ENCODE data around the gene AIFM3. TPM values are rescaled to one million over a fixed set of nuclear protein-coding genes. Genes with fewer than 3 reads are reported as not detected.
A peak's percentile ranks its signal among the peaks of the same experiment; 100 is the strongest.

AIFM3 gene
- polyA plus RNA-seq, 2 of the 4 experiments (the other 2 are of a cell fraction) = 1.4 to 3.6 TPM

- CTCF ChIA-PET = interaction anchor here (1.3 to 3.6 kb wide), 2 partner anchors 9 to 12 kb away, joined by 3 to 24 read pairs; no protein-coding TSS in a partner anchor
- Histone ChIP-seq H3K27ac (no peak overlapping the region), H3K4me3 (no peak overlapping the region), H3K4me1 (no peaks in the 10 kb centered on the region), H3K4me2 (no peak overlapping the region), H3K9me3 (peaks cover 8% of the 10 kb centered on the region; the same call in 1 of the 3 replicates)
- POLR2A ChIA-PET = interaction anchor here (1.7 kb wide), 1 partner anchor 9 kb away, joined by 8 read pairs; the partner anchor contains the start of gene LZTR1
- FAIRE-seq (no peak), ATAC-seq (peak in 1 of 2 experiments; percentile 34; a peak in 2 of 6 replicates), DNase-seq (ENCODE audit: low read depth in 1 of 2, low spot score in 1 of 2) (no peak)
- no peak for TF ChIP-seq NPAS2 (CRISPR knock-in tag; IDR thresholded peaks at IDR 0.05; ENCODE audit: borderline replicate concordance)
- no peak for TF ChIP-seq ESRRA (IDR thresholded peaks at IDR 0.05; ENCODE audit: borderline replicate concordance, low read length)
- 87% methylated on average over 7 of the region's 21 CpGs for WGBS (ENCODE audit: missing lambda C conversion rate)
These were observed 6.7 kb downstream of the AIFM3 start for GRCh38 chr22:20973634-20974286.

- Histone ChIP-seq H3K4me2 (no peak overlapping the region), H3K4me1 (no peaks in the 10 kb centered on the region), H3K27ac (no peak overlapping the region), H3K4me3 (no peak overlapping the region), H3K9me3 (peaks cover 8% of the 10 kb centered on the region; the same call in 1 of the 3 replicates)
- ChIA-PET POLR2A (interaction anchor here (1.7 kb wide), 1 partner anchor 8 kb away, joined by 8 read pairs; the partner anchor contains the start of gene LZTR1), CTCF (interaction anchor here (1.0 to 3.6 kb wide), 4 partner anchors 10 to 89 kb away, joined by 3 to 24 read pairs (median 3); no protein-coding TSS in a partner anchor)
- ATAC-seq (no peak), DNase-seq (ENCODE audit: low read depth in 1 of 2, low spot score in 1 of 2) (no peak), FAIRE-seq (no peak)
- TF ChIP-seq, protein P1, sequence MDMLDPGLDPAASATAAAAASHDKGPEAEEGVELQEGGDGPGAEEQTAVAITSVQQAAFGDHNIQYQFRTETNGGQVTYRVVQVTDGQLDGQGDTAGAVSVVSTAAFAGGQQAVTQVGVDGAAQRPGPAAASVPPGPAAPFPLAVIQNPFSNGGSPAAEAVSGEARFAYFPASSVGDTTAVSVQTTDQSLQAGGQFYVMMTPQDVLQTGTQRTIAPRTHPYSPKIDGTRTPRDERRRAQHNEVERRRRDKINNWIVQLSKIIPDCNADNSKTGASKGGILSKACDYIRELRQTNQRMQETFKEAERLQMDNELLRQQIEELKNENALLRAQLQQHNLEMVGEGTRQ (IDR thresholded peaks at IDR 0.05) = no peak
- TF ChIP-seq EP300 (IDR thresholded peaks at IDR 0.05) (no peak), ESRRA (IDR thresholded peaks at IDR 0.05; ENCODE audit: borderline replicate concordance, low read length) (no peak), PHF8 (IDR thresholded peaks at IDR 0.05; ENCODE audit: borderline replicate concordance, low read depth) (no peak), ZSCAN20 (CRISPR knock-in tag; IDR thresholded peaks at IDR 0.05) (no peak), TP53 (CRISPR knock-in tag; IDR thresholded peaks at IDR 0.05) (no peak), JUN (IDR thresholded peaks at IDR 0.05) (no peak), CBX8 (IDR thresholded peaks at IDR 0.05) (no peak), CHD4 (IDR thresholded peaks at IDR 0.05; ENCODE audit: borderline replicate concordance) (no peak), SREBF2 (IDR thresholded peaks at IDR 0.05) (no peak), RAD21 (conservative IDR thresholded peaks at IDR 0.05 in 1 of 2, IDR thresholded peaks at IDR 0.05 in 1 of 2) (no peak), RNF2 (IDR thresholded peaks at IDR 0.05; ENCODE audit: borderline replicate concordance, low read depth) (no peak), HEYL (CRISPR knock-in tag; IDR thresholded peaks at IDR 0.05) (no peak)
- 79% methylated on average over 15 of the region's 16 CpGs for WGBS (ENCODE audit: missing lambda C conversion rate)
These were observed 7.4 kb downstream of the AIFM3 start for GRCh38 chr22:20974336-20974955.

DNA sequence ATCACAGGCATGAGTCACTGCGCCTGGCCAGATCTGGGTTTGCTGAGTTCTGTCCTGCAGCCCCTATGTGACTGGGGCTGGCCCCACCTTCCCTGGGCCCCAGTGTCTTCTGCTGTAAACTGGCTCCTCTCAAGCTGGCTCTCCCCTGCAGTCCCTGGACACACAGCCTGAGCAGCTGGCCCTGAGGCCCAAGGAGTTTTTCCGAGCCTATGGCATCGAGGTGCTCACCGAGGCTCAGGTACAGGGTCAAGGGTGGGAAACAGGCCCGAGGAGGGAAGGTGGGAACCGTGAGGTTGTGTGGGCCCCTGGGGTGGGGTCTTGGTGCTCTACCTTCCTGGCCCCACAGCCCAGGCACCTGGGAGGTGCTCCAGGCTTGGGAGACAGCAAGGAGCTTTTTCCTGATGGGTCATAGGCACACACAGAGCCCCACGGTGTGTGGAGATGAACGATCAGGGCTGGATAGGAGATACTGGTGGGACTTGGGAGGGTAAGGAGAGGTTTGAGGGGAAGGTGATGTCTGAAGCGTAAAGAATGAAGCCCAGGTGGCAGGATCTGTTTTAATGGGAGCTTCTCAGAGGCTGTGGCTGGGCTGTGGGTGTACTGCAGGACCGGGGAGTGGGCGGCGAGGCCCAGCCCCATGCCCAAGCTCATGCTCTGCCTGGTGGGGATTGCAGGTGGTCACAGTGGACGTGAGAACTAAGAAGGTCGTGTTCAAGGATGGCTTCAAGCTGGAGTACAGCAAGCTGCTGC is 8.7 kb downstream of the AIFM3 start:
- Histone ChIP-seq H3K9me3 (peaks cover 8% of the 10 kb centered on the region; the same call in 1 of the 3 replicates), H3K4me1 (no peaks in the 10 kb centered on the region), H3K4me2 (no peak overlapping the region), H3K27ac (no peak overlapping the region), H3K4me3 (no peak overlapping the region)
- TF ChIP-seq MYC (IDR thresholded peaks at IDR 0.05; ENCODE audit: borderline replicate concordance, low read length) (no peak), EHF (CRISPR knock-in tag; IDR thresholded peaks at IDR 0.05) (no peak), FOSL2 (IDR thresholded peaks at IDR 0.05) (no peak), FOSL2 (CRISPR knock-in tag; IDR thresholded peaks at IDR 0.05) (no peak), FOXS1 (CRISPR knock-in tag; IDR thresholded peaks at IDR 0.05) (no peak), HEYL (CRISPR knock-in tag; IDR thresholded peaks at IDR 0.05) (no peak), SMC3 (IDR thresholded peaks at IDR 0.05) (no peak), BCL3 (IDR thresholded peaks at IDR 0.05) (no peak), CHD4 (IDR thresholded peaks at IDR 0.05; ENCODE audit: borderline replicate concordance) (no peak), CBX8 (IDR thresholded peaks at IDR 0.05) (no peak), ESRRA (IDR thresholded peaks at IDR 0.05; ENCODE audit: borderline replicate concordance, low read length) (no peak), SREBF2 (IDR thresholded peaks at IDR 0.05) (no peak), POLR2AphosphoS2 (conservative IDR thresholded peaks at IDR 0.05; ENCODE audit: low read length) (no peak), ZC3H11A (IDR thresholded peaks at IDR 0.05) (no peak), CBX2 (IDR thresholded peaks at IDR 0.05; ENCODE audit: borderline replicate concordance, low read depth) (no peak), TP53 (CRISPR knock-in tag; IDR thresholded peaks at IDR 0.05) (no peak)
- TF ChIP-seq, protein P2, sequence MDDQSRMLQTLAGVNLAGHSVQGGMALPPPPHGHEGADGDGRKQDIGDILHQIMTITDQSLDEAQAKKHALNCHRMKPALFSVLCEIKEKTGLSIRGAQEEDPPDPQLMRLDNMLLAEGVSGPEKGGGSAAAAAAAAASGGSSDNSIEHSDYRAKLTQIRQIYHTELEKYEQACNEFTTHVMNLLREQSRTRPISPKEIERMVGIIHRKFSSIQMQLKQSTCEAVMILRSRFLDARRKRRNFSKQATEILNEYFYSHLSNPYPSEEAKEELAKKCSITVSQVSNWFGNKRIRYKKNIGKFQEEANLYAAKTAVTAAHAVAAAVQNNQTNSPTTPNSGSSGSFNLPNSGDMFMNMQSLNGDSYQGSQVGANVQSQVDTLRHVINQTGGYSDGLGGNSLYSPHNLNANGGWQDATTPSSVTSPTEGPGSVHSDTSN (IDR thresholded peaks at IDR 0.05) = no peak
- TF ChIP-seq, protein P3, sequence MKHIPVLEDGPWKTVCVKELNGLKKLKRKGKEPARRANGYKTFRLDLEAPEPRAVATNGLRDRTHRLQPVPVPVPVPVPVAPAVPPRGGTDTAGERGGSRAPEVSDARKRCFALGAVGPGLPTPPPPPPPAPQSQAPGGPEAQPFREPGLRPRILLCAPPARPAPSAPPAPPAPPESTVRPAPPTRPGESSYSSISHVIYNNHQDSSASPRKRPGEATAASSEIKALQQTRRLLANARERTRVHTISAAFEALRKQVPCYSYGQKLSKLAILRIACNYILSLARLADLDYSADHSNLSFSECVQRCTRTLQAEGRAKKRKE (CRISPR knock-in tag; IDR thresholded peaks at IDR 0.05; ENCODE audit: low read depth) = no peak
- ChIA-PET POLR2A (interaction anchor here (0.8 kb wide), 1 partner anchor 17 kb away, joined by 3 read pairs; no protein-coding TSS in a partner anchor), CTCF (interaction anchor here (0.6 to 1.4 kb wide), 5 partner anchors 14 to 198 kb away, joined by 3 to 4 read pairs (median 3); no protein-coding TSS in a partner anchor)
- 72% methylated on average over 12 of the region's 14 CpGs for WGBS (ENCODE audit: missing lambda C conversion rate)
- ATAC-seq = no peak
- no peak for DNase-seq (ENCODE audit: low read depth in 1 of 2, low spot score in 1 of 2)
- no peak for FAIRE-seq

All from A549 (cell line).